HepG2 (cell line): Measurements from ENCODE around the gene DNAJB11. TPM values are rescaled to one million over a fixed set of nuclear protein-coding genes. Genes with fewer than 3 reads are reported as not detected.

Experiments
- CAMTA2 ChIP-seq: sonication (generic); formaldehyde crosslinking; IDR thresholded peaks from 2 replicates; pipeline ENCODE4 v1.4.0; 2020; ENCODE audit warnings: mild to moderate bottlenecking, missing genetic modification reagents, borderline replicate concordance
- CBX1 ChIP-seq: IDR thresholded peaks from one replicate; pipeline ENCODE4 v1.6.1; 2016; ENCODE audit warnings: antibody characterized with exemption, low read depth
- CCDC6 ChIP-seq: sonication (generic); formaldehyde crosslinking; IDR thresholded peaks from 2 replicates; pipeline ENCODE4 v1.8.1; 2022; ENCODE audit warnings: mild to moderate bottlenecking, missing genetic modification reagents, moderate library complexity
- GTF2F1 ChIP-seq: fragments of 150-350 bp; IDR thresholded peaks from 2 replicates; pipeline ENCODE4 v1.6.1; 2014; ENCODE audit warnings: low read length
- KAT8 ChIP-seq: IDR thresholded peaks from 2 replicates; pipeline ENCODE4 v1.6.1; 2016; ENCODE audit warnings: missing genetic modification reagents, missing compliant biosample characterization
- MAFG ChIP-seq: sonication (generic); formaldehyde crosslinking; IDR thresholded peaks from 2 replicates; pipeline ENCODE4 v1.5.1; 2020; ENCODE audit warnings: mild to moderate bottlenecking, missing genetic modification reagents
- NFYB ChIP-seq: sonication (generic); formaldehyde crosslinking; IDR thresholded peaks from 2 replicates; pipeline ENCODE4 v1.4.0; 2020; ENCODE audit warnings: missing genetic modification reagents
- PLRG1 ChIP-seq: fragments of 450-650 bp; conservative IDR thresholded peaks from 2 replicates; pipeline ENCODE4 v1.6.1; 2016
- RAD51 ChIP-seq: fragments of 450-650 bp; IDR thresholded peaks from 2 replicates; pipeline ENCODE4 v1.6.1; 2016; ENCODE audit warnings: borderline replicate concordance
- RELA ChIP-seq: sonication (generic); formaldehyde crosslinking; IDR thresholded peaks from 2 replicates; pipeline ENCODE4 v1.4.0; 2020; ENCODE audit warnings: missing genetic modification reagents
- REPIN1 ChIP-seq: sonication (generic); formaldehyde crosslinking; IDR thresholded peaks from 2 replicates; pipeline ENCODE4 v1.8.0; 2022; ENCODE audit warnings: missing genetic modification reagents, low read depth, mild to moderate bottlenecking, borderline replicate concordance
- SMAD3 ChIP-seq: sonication (generic); formaldehyde crosslinking; IDR thresholded peaks from 2 replicates; pipeline ENCODE4 v1.4.0; 2020; ENCODE audit warnings: missing genetic modification reagents
- TAF15 ChIP-seq: fragments of 200-400 bp; formaldehyde crosslinking; IDR thresholded peaks from one replicate; pipeline ENCODE4 v1.6.1; 2018; ENCODE audit warnings: mild to moderate bottlenecking, low read depth, low read length; ENCODE audit not compliant: poor library complexity, severe bottlenecking
- THAP11 ChIP-seq: IDR thresholded peaks from 2 replicates; pipeline ENCODE4 v1.6.1; 2016; ENCODE audit warnings: missing biosample characterization, missing genetic modification reagents
- THRA ChIP-seq: sonication (generic); formaldehyde crosslinking; IDR thresholded peaks from 2 replicates; pipeline ENCODE4 v1.4.0; 2020; ENCODE audit warnings: missing genetic modification reagents, borderline replicate concordance
- ZFP37 ChIP-seq: sonication (generic); formaldehyde crosslinking; IDR thresholded peaks from 2 replicates; pipeline ENCODE4 v1.4.0; 2020; ENCODE audit warnings: missing genetic modification reagents, borderline replicate concordance
- ZNF343 ChIP-seq: sonication (generic); formaldehyde crosslinking; IDR thresholded peaks from 2 replicates; pipeline ENCODE4 v1.4.0; 2020; ENCODE audit warnings: mild to moderate bottlenecking, missing genetic modification reagents
- ZNF430 ChIP-seq: sonication (generic); formaldehyde crosslinking; IDR thresholded peaks from 2 replicates; pipeline ENCODE4 v1.9.0; 2021; ENCODE audit warnings: mild to moderate bottlenecking, missing genetic modification reagents
- ZNF530 ChIP-seq: sonication (generic); formaldehyde crosslinking; IDR thresholded peaks from 2 replicates; pipeline ENCODE4 v1.5.0; 2020; ENCODE audit warnings: low read depth, mild to moderate bottlenecking, missing genetic modification reagents
- ZNF563 ChIP-seq: sonication (generic); formaldehyde crosslinking; IDR thresholded peaks from 2 replicates; pipeline ENCODE4 v1.8.0; 2022; ENCODE audit warnings: mild to moderate bottlenecking, moderate library complexity, missing genetic modification reagents
- polyA plus RNA-seq, 8 experiments: library from polyadenylated mRNA; depleted of rRNA in 3 of 8; stranded (reverse) in 7 of 8; unstranded in 1 of 8; fragments of >200 nt; fragmentation: Illumina TruSeq in 4 of 8; extraction: Trizol in 4 of 8; gene quantifications; 2 replicates each; pipeline versions ENCODE4 v1.2.1 to v1.2.3, GENCODE V29; 2011 to 2016; ENCODE audit warnings: low read depth in 4 of 8, missing spikeins in 1 of 8, mixed read lengths in 1 of 8; ENCODE audit not compliant: insufficient read depth in 1 of 8
- total RNA-seq, 5 experiments: library from RNA; depleted of rRNA; stranded (reverse); fragments of >200 nt; fragmentation: Illumina TruSeq; extraction: Trizol; gene quantifications; 2 replicates each; pipeline ENCODE4 v1.2.3, GENCODE V29; 2016; ENCODE audit warnings: low read depth in 1 of 5
- TF ChIP-seq, protein P1 (sequence below): sonication (generic); formaldehyde crosslinking; IDR thresholded peaks from 2 replicates; pipeline ENCODE4 v1.4.0; 2020; ENCODE audit warnings: mild to moderate bottlenecking, low read depth, missing genetic modification reagents
- TF ChIP-seq, protein P2 (sequence below): fragments of 450-650 bp; IDR thresholded peaks from 2 replicates; pipeline ENCODE4 v1.6.1; 2017
- TF ChIP-seq, protein P3 (sequence below): sonication (generic); formaldehyde crosslinking; conservative IDR thresholded peaks from 2 replicates; pipeline ENCODE4 v1.5.0; 2020; ENCODE audit warnings: missing genetic modification reagents
- TF ChIP-seq, protein P4 (sequence below): sonication (generic); formaldehyde crosslinking; IDR thresholded peaks from 2 replicates; pipeline ENCODE4 v1.5.0; 2020; ENCODE audit warnings: mild to moderate bottlenecking, missing genetic modification reagents, moderate library complexity

Gene DNAJB11
- total and polyA plus RNA-seq, 2 of the 13 experiments (the other 11 are each of a cell fraction or from before 2014, with no cell fraction given) = 41.0 to 132 TPM

- TF ChIP-seq THRA (CRISPR knock-in tag) (0 out of 2 replicates have a peak, but pooled peaks have one; percentile 16), SMAD3 (CRISPR knock-in tag) (no peak), MAFG (no peak), ZNF430 (CRISPR knock-in tag) (0 out of 2 replicates have a peak, but pooled peaks have one; percentile 29), ZNF530 (no peak), THAP11 (CRISPR knock-in tag) (0 out of 2 replicates have a peak, but pooled peaks have one; percentile 29), REPIN1 (CRISPR knock-in tag) (peak; percentile 35; the same call in 1 of the 2 replicates), NFYB (0 out of 2 replicates have a peak, but pooled peaks have one; percentile 16), ZNF563 (CRISPR knock-in tag) (peak; percentile 29; the same call in 1 of the 2 replicates), KAT8 (CRISPR knock-in tag) (peak; percentile 43; the same call in 1 of the 2 replicates), CBX1 (peak; percentile 43), GTF2F1 (no peak), RELA (no peak), TAF15 (no peak), PLRG1 (no peak), ZNF343 (CRISPR knock-in tag) (no peak), CAMTA2 (CRISPR knock-in tag) (no peak), ZFP37 (CRISPR knock-in tag) (peak; percentile 30; the same call in 1 of the 2 replicates), RAD51 (no peak), CCDC6 (CRISPR knock-in tag) (0 out of 2 replicates have a peak, but pooled peaks have one; percentile 69)
- TF ChIP-seq, protein P1, sequence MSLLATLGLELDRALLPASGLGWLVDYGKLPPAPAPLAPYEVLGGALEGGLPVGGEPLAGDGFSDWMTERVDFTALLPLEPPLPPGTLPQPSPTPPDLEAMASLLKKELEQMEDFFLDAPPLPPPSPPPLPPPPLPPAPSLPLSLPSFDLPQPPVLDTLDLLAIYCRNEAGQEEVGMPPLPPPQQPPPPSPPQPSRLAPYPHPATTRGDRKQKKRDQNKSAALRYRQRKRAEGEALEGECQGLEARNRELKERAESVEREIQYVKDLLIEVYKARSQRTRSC = no peak
- TF ChIP-seq, protein P2, sequence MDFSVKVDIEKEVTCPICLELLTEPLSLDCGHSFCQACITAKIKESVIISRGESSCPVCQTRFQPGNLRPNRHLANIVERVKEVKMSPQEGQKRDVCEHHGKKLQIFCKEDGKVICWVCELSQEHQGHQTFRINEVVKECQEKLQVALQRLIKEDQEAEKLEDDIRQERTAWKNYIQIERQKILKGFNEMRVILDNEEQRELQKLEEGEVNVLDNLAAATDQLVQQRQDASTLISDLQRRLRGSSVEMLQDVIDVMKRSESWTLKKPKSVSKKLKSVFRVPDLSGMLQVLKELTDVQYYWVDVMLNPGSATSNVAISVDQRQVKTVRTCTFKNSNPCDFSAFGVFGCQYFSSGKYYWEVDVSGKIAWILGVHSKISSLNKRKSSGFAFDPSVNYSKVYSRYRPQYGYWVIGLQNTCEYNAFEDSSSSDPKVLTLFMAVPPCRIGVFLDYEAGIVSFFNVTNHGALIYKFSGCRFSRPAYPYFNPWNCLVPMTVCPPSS = no peak
- TF ChIP-seq, protein P3, sequence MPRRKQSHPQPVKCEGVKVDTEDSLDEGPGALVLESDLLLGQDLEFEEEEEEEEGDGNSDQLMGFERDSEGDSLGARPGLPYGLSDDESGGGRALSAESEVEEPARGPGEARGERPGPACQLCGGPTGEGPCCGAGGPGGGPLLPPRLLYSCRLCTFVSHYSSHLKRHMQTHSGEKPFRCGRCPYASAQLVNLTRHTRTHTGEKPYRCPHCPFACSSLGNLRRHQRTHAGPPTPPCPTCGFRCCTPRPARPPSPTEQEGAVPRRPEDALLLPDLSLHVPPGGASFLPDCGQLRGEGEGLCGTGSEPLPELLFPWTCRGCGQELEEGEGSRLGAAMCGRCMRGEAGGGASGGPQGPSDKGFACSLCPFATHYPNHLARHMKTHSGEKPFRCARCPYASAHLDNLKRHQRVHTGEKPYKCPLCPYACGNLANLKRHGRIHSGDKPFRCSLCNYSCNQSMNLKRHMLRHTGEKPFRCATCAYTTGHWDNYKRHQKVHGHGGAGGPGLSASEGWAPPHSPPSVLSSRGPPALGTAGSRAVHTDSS (CRISPR knock-in tag) = no peak
- TF ChIP-seq, protein P4, sequence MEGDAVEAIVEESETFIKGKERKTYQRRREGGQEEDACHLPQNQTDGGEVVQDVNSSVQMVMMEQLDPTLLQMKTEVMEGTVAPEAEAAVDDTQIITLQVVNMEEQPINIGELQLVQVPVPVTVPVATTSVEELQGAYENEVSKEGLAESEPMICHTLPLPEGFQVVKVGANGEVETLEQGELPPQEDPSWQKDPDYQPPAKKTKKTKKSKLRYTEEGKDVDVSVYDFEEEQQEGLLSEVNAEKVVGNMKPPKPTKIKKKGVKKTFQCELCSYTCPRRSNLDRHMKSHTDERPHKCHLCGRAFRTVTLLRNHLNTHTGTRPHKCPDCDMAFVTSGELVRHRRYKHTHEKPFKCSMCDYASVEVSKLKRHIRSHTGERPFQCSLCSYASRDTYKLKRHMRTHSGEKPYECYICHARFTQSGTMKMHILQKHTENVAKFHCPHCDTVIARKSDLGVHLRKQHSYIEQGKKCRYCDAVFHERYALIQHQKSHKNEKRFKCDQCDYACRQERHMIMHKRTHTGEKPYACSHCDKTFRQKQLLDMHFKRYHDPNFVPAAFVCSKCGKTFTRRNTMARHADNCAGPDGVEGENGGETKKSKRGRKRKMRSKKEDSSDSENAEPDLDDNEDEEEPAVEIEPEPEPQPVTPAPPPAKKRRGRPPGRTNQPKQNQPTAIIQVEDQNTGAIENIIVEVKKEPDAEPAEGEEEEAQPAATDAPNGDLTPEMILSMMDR (CRISPR knock-in tag) = peak; percentile 85
Measured at GRCh38 chr3:186617036-186617946, 46.8 kb downstream of the DNAJB11 start (continued).
